B cell (primary cell): Measurements from ENCODE around the gene CD58. TPM values are rescaled to one million over a fixed set of nuclear protein-coding genes. Genes with fewer than 3 reads are reported as not detected.

Experiments
- ATAC-seq: fragments of 200-7000 bp; cut with Tn5 transposase; one replicate; pipeline ENCODE4 v1.10.0; 2021; ENCODE audit warnings: low read depth, mild to moderate bottlenecking, moderate number of reproducible peaks, moderate library complexity
- CTCF ChIA-PET: fragments of 350-600 bp; sonication (Branson Sonifier 250); formaldehyde crosslinking; loops from one replicate; lab custom pipeline; 2021; ENCODE audit warnings: antibody characterized with exemption, inconsistent platforms; lab: Charles Lee
- POLR2A ChIA-PET: fragments of 350-600 bp; sonication (Branson Sonifier 250); formaldehyde crosslinking; loops from one replicate; lab custom pipeline; 2021; ENCODE audit warnings: antibody characterized with exemption; lab: Charles Lee
- DNase-seq: peaks from one replicate; pipeline ENCODE4 v3.0.0; 2013
- H2AFZ ChIP-seq: 2 replicates; pipeline ENCODE4 v1.6.1; 2012; ENCODE audit warnings: mild to moderate bottlenecking, low read depth, low read length; ENCODE audit not compliant: insufficient read depth, poor library complexity, severe bottlenecking
- H3K27ac ChIP-seq, 2 donors: 1 replicate in 1 of 2; 2 replicates in 1 of 2; pipeline ENCODE4 v1.5.1; 2012 to 2013; ENCODE audit warnings: low read length in 2 of 2, mild to moderate bottlenecking in 2 of 2, moderate library complexity in 1 of 2
- H3K27me3 ChIP-seq, 4 experiments: fragments of 200-600 bp in 1 of 4; sonication (generic) in 1 of 4; replicated peaks in 1 of 4; 1 replicate in 2 of 4; 2 replicates in 2 of 4; pipeline versions ENCODE4 v1.6.1 to v1.7.0; 2013 to 2016; ENCODE audit warnings: low read length in 3 of 4, mild to moderate bottlenecking in 2 of 4, mixed read lengths in 1 of 4, moderate library complexity in 1 of 4; ENCODE audit not compliant: insufficient read depth in 4 of 4, control insufficient read depth in 3 of 4; ENCODE audit errors: control extremely low read depth in 1 of 4
- H3K36me3 ChIP-seq, 2 experiments: replicated peaks in 1 of 2; 1 replicate in 1 of 2; 2 replicates in 1 of 2; pipeline versions ENCODE4 v1.6.1 to v1.7.1; 2013; ENCODE audit warnings: low read length in 1 of 2; ENCODE audit not compliant: insufficient read depth in 2 of 2, control insufficient read depth in 1 of 2; ENCODE audit errors: control extremely low read depth in 1 of 2, extremely low read depth in 1 of 2
- H3K4me1 ChIP-seq, 2 donors: fragments of 200-600 bp in 1 of 2; sonication (generic) in 1 of 2; 1 replicate in 1 of 2; 2 replicates in 1 of 2; pipeline versions ENCODE4 v1.5.1 to v1.6.1; 2013 to 2017; ENCODE audit warnings: low read length in 2 of 2; ENCODE audit not compliant: control insufficient read depth in 2 of 2, insufficient read depth in 2 of 2
- H3K4me2 ChIP-seq: replicated peaks from 2 replicates; pipeline ENCODE3; 2012; ENCODE audit warnings: mild to moderate bottlenecking, low read depth, low read length; ENCODE audit not compliant: poor library complexity, severe bottlenecking
- H3K4me3 ChIP-seq, 5 experiments: fragments of 200-600 bp in 1 of 5; sonication (generic) in 1 of 5; 1 replicate in 3 of 5; 2 replicates in 2 of 5; pipeline versions ENCODE4 v1.5.1 to v1.7.0; 2011 to 2016; ENCODE audit warnings: low read length in 4 of 5, mild to moderate bottlenecking in 4 of 5, low read depth in 2 of 5, control low read depth in 1 of 5, moderate library complexity in 1 of 5; ENCODE audit not compliant: insufficient read depth in 1 of 5; ENCODE audit errors: control extremely low read depth in 1 of 5, extremely low read depth in 1 of 5
- H3K79me2 ChIP-seq: fragments of 200-600 bp; sonication (generic); one replicate; pipeline ENCODE4 v1.6.0; 2016; ENCODE audit warnings: low read length; ENCODE audit not compliant: control insufficient read depth, insufficient read depth
- H3K9ac ChIP-seq: fragments of 200-600 bp; sonication (generic); 2 replicates; pipeline ENCODE4 v1.6.1; 2017; ENCODE audit warnings: mild to moderate bottlenecking, low read length, moderate library complexity
- H3K9me3 ChIP-seq, 3 donors: one replicate each; pipeline versions ENCODE4 v1.6.1 to v1.7.1; 2013; ENCODE audit warnings: low read length in 2 of 3; ENCODE audit not compliant: control insufficient read depth in 2 of 3, insufficient read depth in 1 of 3; ENCODE audit errors: control extremely low read depth in 1 of 3
- H4K20me1 ChIP-seq: 2 replicates; pipeline ENCODE4 v1.6.0; 2012; ENCODE audit warnings: mild to moderate bottlenecking, low read length; ENCODE audit not compliant: insufficient read depth, control insufficient read depth, poor library complexity, severe bottlenecking
- H3K27ac Mint-ChIP-seq: one replicate; pipeline ENCODE4 v1.8.0; 2021; ENCODE audit warnings: mixed read lengths
- H3K27me3 Mint-ChIP-seq: one replicate; pipeline ENCODE4 v1.8.0; 2021; ENCODE audit warnings: mixed read lengths
- H3K4me1 Mint-ChIP-seq: one replicate; pipeline ENCODE4 v1.8.0; 2021; ENCODE audit warnings: mixed read lengths
- H3K4me3 Mint-ChIP-seq: one replicate; pipeline ENCODE4 v1.8.0; 2021; ENCODE audit warnings: mixed read lengths
- H3K9me3 Mint-ChIP-seq: one replicate; pipeline ENCODE4 v1.8.0; 2022; ENCODE audit warnings: mixed read lengths; ENCODE audit not compliant: insufficient read depth
- EZH2 ChIP-seq: IDR thresholded peaks from 2 replicates; pipeline ENCODE4 v1.6.1; 2012; ENCODE audit warnings: borderline replicate concordance, low read depth, mild to moderate bottlenecking, moderate library complexity, low read length; ENCODE audit not compliant: insufficient read depth, poor library complexity, severe bottlenecking
- WGBS: methylation state at CpG from one replicate; pipeline ENCODE4 v1.1.5; 2013; ENCODE audit warnings: missing lambda C conversion rate; ENCODE audit not compliant: insufficient coverage; 5-methylcytosine and 5-hydroxymethylcytosine counted together
- intact Hi-C: fragments of 100-400 bp; cut with micrococcal nuclease; formaldehyde crosslinking; loops from one replicate; pipeline ENCODE4 v1.10.0; 2022
- polyA plus RNA-seq: library from polyadenylated mRNA; depleted of rRNA; stranded (reverse); fragments of >200 nt; gene quantifications from 2 replicates; pipeline ENCODE4 v1.2.3, GENCODE V29; 2012
- total RNA-seq, 2 donors: library from RNA; stranded (reverse); fragments of 120-200 nt in 1 of 2; gene quantifications; 1 replicate in 1 of 2; 2 replicates in 1 of 2; pipeline versions ENCODE4 v1.2.3 to v1.2.4, GENCODE V29; 2013 to 2022
- TF ChIP-seq, protein P1 (sequence below): fragments of 200-600 bp; IDR thresholded peaks from one replicate; pipeline ENCODE4 v1.8.0; 2022; ENCODE audit warnings: antibody characterized with exemption, mild to moderate bottlenecking

CD58 gene
- total and polyA plus RNA-seq, 2 donors (not counting 1 experiment from before 2014, with no cell fraction given): 12.3 to 47.6 TPM

DNA sequence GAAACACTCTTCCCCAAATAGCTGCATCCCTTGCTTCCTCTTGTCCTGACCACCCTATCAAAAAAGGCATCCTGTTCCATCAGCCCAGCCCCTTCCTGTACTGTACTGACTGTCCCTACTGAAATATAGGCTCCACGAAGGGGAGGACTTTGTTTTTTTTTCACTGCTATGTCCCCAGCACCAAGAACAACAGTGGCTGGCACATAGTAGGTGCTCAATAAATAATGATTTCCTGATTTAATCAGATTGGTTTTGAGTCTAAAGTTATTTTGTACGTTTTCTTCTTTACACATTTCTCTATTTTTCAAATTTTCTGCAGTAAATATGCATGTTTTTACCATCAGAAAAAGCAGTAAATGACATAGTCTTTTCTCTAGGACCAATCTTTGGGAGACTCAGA is 73.9 kb downstream of the CD58 start:
- no peaks in the 10 kb centered on the region for H3K27me3 ChIP-seq
- POLR2A ChIA-PET: no interaction called here
- peaks cover 0 to 4% of the 10 kb centered on the region in 2 donors for H3K4me1 ChIP-seq
- no peak overlapping the region for H3K4me3 ChIP-seq
- no peak overlapping the region for H3K9ac ChIP-seq
- H3K79me2 ChIP-seq: no peaks in the 10 kb centered on the region
- ATAC-seq (no peak), DNase-seq (no peak)
- H3K4me2 ChIP-seq: no peak overlapping the region
- no peaks in the 10 kb centered on the region for H3K36me3 ChIP-seq
- no peak overlapping the region for H3K4me3 Mint-ChIP-seq
- no CpG with 5 or more reads among the region's 2 CpGs for WGBS
- H3K27ac Mint-ChIP-seq: no peak overlapping the region
- CTCF ChIA-PET: interaction anchor here (4.6 to 7.7 kb wide), 3 partner anchors 12 to 357 kb away, joined by 39 to 127 read pairs (median 115); no protein-coding TSS in a partner anchor
- peaks cover 3% of the 10 kb centered on the region for H3K4me1 Mint-ChIP-seq
- TF ChIP-seq, protein P1, sequence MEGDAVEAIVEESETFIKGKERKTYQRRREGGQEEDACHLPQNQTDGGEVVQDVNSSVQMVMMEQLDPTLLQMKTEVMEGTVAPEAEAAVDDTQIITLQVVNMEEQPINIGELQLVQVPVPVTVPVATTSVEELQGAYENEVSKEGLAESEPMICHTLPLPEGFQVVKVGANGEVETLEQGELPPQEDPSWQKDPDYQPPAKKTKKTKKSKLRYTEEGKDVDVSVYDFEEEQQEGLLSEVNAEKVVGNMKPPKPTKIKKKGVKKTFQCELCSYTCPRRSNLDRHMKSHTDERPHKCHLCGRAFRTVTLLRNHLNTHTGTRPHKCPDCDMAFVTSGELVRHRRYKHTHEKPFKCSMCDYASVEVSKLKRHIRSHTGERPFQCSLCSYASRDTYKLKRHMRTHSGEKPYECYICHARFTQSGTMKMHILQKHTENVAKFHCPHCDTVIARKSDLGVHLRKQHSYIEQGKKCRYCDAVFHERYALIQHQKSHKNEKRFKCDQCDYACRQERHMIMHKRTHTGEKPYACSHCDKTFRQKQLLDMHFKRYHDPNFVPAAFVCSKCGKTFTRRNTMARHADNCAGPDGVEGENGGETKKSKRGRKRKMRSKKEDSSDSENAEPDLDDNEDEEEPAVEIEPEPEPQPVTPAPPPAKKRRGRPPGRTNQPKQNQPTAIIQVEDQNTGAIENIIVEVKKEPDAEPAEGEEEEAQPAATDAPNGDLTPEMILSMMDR: no peak
- TF ChIP-seq EZH2: no peak
- H4K20me1 ChIP-seq: no peaks in the 10 kb centered on the region
- no peaks in the 10 kb centered on the region for H3K27me3 Mint-ChIP-seq
- no peaks in the 10 kb centered on the region for H3K9me3 Mint-ChIP-seq
- H3K27ac ChIP-seq: no peak overlapping the region
- intact Hi-C loops: no loop called here
- no peaks in the 10 kb centered on the region for H3K9me3 ChIP-seq
- no peak overlapping the region for H2AFZ ChIP-seq

DNA sequence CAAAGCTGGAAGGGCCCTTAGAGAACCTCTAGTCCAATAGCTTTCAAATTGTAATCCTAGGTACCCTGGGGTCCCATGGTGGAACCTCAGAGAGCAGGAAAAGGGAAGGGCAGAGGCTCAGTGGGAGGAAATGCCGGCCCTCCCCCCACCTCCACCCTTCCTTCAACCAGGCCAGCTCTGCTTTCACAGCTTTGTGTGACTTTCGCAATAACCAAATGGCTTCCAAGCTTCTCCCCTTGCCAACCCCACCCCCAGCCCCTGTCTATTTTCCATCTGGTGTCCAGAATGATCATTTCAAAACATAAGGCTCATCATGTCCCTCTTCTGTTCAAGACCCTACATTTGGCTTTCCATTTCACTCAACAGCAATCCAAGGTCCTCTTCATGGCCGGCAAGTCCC is 74.4 kb downstream of the CD58 start:
- ATAC-seq (no peak), DNase-seq (no peak)
- H3K27ac ChIP-seq: no peak overlapping the region
- ChIA-PET POLR2A (no interaction called here), CTCF (interaction anchor here (6.5 to 7.7 kb wide), 2 partner anchors 12 to 356 kb away, joined by 115 to 127 read pairs; no protein-coding TSS in a partner anchor)
- WGBS: 78% methylated on average over 3 of the region's 3 CpGs
- no peak overlapping the region for H3K27ac Mint-ChIP-seq
- H3K9ac ChIP-seq: no peak overlapping the region
- no peaks in the 10 kb centered on the region for H4K20me1 ChIP-seq
- no peaks in the 10 kb centered on the region for H3K9me3 ChIP-seq
- intact Hi-C loops: no loop called here
- no peak for TF ChIP-seq EZH2
- TF ChIP-seq, protein P1: no peak
- no peak overlapping the region for H3K4me3 ChIP-seq
- no peaks in the 10 kb centered on the region for H3K9me3 Mint-ChIP-seq
- H2AFZ ChIP-seq: no peak overlapping the region
- no peak overlapping the region for H3K4me2 ChIP-seq
- H3K79me2 ChIP-seq: no peaks in the 10 kb centered on the region
- H3K4me1 Mint-ChIP-seq: peaks cover 3% of the 10 kb centered on the region
- no peaks in the 10 kb centered on the region for H3K27me3 ChIP-seq
- H3K4me1 ChIP-seq: peaks cover 0 to 4% of the 10 kb centered on the region in 2 donors
- no peaks in the 10 kb centered on the region for H3K36me3 ChIP-seq
- H3K27me3 Mint-ChIP-seq: no peaks in the 10 kb centered on the region
- H3K4me3 Mint-ChIP-seq: no peak overlapping the region
